ENCODE data around the gene POFUT1. TPM values are rescaled to one million over a fixed set of nuclear protein-coding genes. Genes with fewer than 3 reads are reported as not detected.

POFUT1 gene
- total and polyA plus RNA-seq, 2 experiments from 2014 or later, result 9.3 to 34.0 TPM

DNA sequence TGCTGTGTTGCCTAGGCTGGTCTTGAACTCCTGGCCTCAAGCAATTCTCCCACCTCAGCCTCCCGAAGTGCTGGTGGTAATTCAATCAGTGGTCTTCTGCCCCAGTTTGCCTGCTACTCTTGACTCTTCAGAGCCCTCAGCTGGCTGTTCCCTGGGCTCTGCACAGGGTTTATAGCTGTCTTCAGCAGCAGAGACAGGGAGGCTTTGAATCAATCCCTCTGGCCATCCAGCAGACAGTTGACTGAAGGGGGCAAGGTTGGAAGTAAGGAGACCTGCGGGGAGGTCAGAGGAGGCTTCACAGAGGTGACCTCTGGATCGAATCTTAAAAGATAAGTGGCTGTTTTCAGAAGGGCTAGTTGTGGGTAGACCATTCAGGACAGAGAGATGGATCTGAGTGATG is 43.8 kb downstream of the POFUT1 start:
- H3K27ac ChIP-seq (ENCODE audit: low read depth), result no peak overlapping the region
- no peaks in the 10 kb centered on the region for H3K4me1 ChIP-seq (ENCODE audit: insufficient read depth)
- H3F3A ChIP-seq (replicated peaks; ENCODE audit: low read depth), result 0 out of 2 replicates have a peak, but pooled peaks cover 2% of the 10 kb centered on the region
- Mint-ChIP-seq H3K27ac (no peak overlapping the region), H3K4me3 (no peak overlapping the region), H3K4me1 (no peaks in the 10 kb centered on the region), H3K9me3 (no peaks in the 10 kb centered on the region), H3K27me3 (ENCODE audit: insufficient read depth, low read depth, poor library complexity) (peaks cover 1% of the 10 kb centered on the region), H3K36me3 (ENCODE audit: low read depth) (no peaks in the 10 kb centered on the region)
- TF ChIP-seq ZNF114 (CRISPR knock-in tag; IDR thresholded peaks at IDR 0.05), result no peak
- no peak for TF ChIP-seq CREB1 (CRISPR knock-in tag; IDR thresholded peaks at IDR 0.05; ENCODE audit: low read depth)
- TF ChIP-seq, protein P1, sequence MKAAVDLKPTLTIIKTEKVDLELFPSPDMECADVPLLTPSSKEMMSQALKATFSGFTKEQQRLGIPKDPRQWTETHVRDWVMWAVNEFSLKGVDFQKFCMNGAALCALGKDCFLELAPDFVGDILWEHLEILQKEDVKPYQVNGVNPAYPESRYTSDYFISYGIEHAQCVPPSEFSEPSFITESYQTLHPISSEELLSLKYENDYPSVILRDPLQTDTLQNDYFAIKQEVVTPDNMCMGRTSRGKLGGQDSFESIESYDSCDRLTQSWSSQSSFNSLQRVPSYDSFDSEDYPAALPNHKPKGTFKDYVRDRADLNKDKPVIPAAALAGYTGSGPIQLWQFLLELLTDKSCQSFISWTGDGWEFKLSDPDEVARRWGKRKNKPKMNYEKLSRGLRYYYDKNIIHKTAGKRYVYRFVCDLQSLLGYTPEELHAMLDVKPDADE (IDR thresholded peaks at IDR 0.05), result no peak
- TF ChIP-seq EZH2 (IDR thresholded peaks at IDR 0.05; ENCODE audit: low read depth, unreplicated experiment), result no peak
- TF ChIP-seq JUNB (IDR thresholded peaks at IDR 0.05; ENCODE audit: unreplicated experiment), result no peak
- TF ChIP-seq POLR2AphosphoS5 (IDR thresholded peaks at IDR 0.05; ENCODE audit: low read depth), result no peak
- no peak for TF ChIP-seq STAT1 (IDR thresholded peaks at IDR 0.05; ENCODE audit: unreplicated experiment)
- ATAC-seq (no peak), DNase-seq (ENCODE audit: low spot score) (no peak)
- no peak overlapping the region for H3K4me2 ChIP-seq
- H3K27me3 ChIP-seq (ENCODE audit: insufficient read depth), result no peaks in the 10 kb centered on the region
- no peaks in the 10 kb centered on the region for H3K9me2 ChIP-seq (ENCODE audit: insufficient read depth)
- no peaks in the 10 kb centered on the region for H3K36me3 ChIP-seq (ENCODE audit: insufficient read depth)
- H4K20me1 ChIP-seq (replicated peaks; ENCODE audit: insufficient read depth), result no peaks in the 10 kb centered on the region; the same call in 1 of the 2 replicates
- H2AFZ ChIP-seq, result peak overlapping the region; percentile 63
- no peaks in the 10 kb centered on the region for H3K79me2 ChIP-seq (replicated peaks; ENCODE audit: insufficient read depth)
- no peak overlapping the region for H3K4me3 ChIP-seq

DNA sequence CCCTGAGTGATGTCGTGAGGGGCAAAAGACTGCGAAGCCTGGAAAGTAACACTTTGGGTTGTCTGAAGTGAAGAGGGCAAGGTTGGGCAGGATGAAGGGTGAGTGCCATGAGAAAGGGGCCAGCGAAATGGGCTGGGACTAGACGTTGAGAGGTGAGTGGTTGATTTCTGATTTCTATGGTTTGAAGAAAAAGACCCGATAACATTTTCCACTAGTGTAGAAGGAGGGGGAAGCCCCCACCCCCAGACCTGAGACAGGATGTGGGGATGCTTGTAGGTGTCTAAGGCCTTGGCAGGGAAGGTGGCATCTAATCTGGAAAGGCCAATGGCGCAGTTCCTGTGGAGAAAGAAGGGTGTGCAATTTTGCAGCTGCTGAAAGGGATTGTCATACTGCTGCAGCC is 44.5 kb downstream of the POFUT1 start:
- no peak overlapping the region for H3K4me3 ChIP-seq
- no peaks in the 10 kb centered on the region; the same call in 1 of the 2 replicates for H4K20me1 ChIP-seq (replicated peaks; ENCODE audit: insufficient read depth)
- H2AFZ ChIP-seq, result no peak overlapping the region; the same call in 1 of the 2 replicates
- no peak for DNase-seq (ENCODE audit: low spot score)
- H3K4me1 Mint-ChIP-seq, result no peaks in the 10 kb centered on the region
- H3K27ac Mint-ChIP-seq, result no peak overlapping the region
- no peak overlapping the region for H3K27ac ChIP-seq (ENCODE audit: low read depth)
- H3K4me3 Mint-ChIP-seq, result no peak overlapping the region
- H3K27me3 Mint-ChIP-seq (ENCODE audit: insufficient read depth, low read depth, poor library complexity), result peaks cover 1% of the 10 kb centered on the region
- no peaks in the 10 kb centered on the region for H3K36me3 ChIP-seq (ENCODE audit: insufficient read depth)
- no peaks in the 10 kb centered on the region for H3K79me2 ChIP-seq (replicated peaks; ENCODE audit: insufficient read depth)
- H3K4me1 ChIP-seq (ENCODE audit: insufficient read depth), result no peaks in the 10 kb centered on the region
- ATAC-seq, result no peak
- no peaks in the 10 kb centered on the region for H3K9me3 Mint-ChIP-seq
- H3F3A ChIP-seq (replicated peaks; ENCODE audit: low read depth), result no peaks in the 10 kb centered on the region
- H3K9me2 ChIP-seq (ENCODE audit: insufficient read depth), result no peaks in the 10 kb centered on the region
- no peak overlapping the region for H3K4me2 ChIP-seq
- no peaks in the 10 kb centered on the region for H3K27me3 ChIP-seq (ENCODE audit: insufficient read depth)
- no peaks in the 10 kb centered on the region for H3K36me3 Mint-ChIP-seq (ENCODE audit: low read depth)
- TF ChIP-seq NANOG (IDR thresholded peaks at IDR 0.05; ENCODE audit: borderline replicate concordance), result no peak
- TF ChIP-seq EZH2 (IDR thresholded peaks at IDR 0.05; ENCODE audit: low read depth, unreplicated experiment), result no peak
- TF ChIP-seq POLR2AphosphoS5 (IDR thresholded peaks at IDR 0.05; ENCODE audit: low read depth), result no peak
- TF ChIP-seq, protein P1 (IDR thresholded peaks at IDR 0.05), result no peak
- TF ChIP-seq CREB1 (CRISPR knock-in tag; IDR thresholded peaks at IDR 0.05; ENCODE audit: low read depth), result no peak
- no peak for TF ChIP-seq STAT1 (IDR thresholded peaks at IDR 0.05; ENCODE audit: unreplicated experiment)
- no peak for TF ChIP-seq ZNF114 (CRISPR knock-in tag; IDR thresholded peaks at IDR 0.05)
- TF ChIP-seq, protein P2, sequence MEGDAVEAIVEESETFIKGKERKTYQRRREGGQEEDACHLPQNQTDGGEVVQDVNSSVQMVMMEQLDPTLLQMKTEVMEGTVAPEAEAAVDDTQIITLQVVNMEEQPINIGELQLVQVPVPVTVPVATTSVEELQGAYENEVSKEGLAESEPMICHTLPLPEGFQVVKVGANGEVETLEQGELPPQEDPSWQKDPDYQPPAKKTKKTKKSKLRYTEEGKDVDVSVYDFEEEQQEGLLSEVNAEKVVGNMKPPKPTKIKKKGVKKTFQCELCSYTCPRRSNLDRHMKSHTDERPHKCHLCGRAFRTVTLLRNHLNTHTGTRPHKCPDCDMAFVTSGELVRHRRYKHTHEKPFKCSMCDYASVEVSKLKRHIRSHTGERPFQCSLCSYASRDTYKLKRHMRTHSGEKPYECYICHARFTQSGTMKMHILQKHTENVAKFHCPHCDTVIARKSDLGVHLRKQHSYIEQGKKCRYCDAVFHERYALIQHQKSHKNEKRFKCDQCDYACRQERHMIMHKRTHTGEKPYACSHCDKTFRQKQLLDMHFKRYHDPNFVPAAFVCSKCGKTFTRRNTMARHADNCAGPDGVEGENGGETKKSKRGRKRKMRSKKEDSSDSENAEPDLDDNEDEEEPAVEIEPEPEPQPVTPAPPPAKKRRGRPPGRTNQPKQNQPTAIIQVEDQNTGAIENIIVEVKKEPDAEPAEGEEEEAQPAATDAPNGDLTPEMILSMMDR (conservative IDR thresholded peaks at IDR 0.05; ENCODE audit: low read depth in 2 of 2), result no peak
- TF ChIP-seq, protein P3, sequence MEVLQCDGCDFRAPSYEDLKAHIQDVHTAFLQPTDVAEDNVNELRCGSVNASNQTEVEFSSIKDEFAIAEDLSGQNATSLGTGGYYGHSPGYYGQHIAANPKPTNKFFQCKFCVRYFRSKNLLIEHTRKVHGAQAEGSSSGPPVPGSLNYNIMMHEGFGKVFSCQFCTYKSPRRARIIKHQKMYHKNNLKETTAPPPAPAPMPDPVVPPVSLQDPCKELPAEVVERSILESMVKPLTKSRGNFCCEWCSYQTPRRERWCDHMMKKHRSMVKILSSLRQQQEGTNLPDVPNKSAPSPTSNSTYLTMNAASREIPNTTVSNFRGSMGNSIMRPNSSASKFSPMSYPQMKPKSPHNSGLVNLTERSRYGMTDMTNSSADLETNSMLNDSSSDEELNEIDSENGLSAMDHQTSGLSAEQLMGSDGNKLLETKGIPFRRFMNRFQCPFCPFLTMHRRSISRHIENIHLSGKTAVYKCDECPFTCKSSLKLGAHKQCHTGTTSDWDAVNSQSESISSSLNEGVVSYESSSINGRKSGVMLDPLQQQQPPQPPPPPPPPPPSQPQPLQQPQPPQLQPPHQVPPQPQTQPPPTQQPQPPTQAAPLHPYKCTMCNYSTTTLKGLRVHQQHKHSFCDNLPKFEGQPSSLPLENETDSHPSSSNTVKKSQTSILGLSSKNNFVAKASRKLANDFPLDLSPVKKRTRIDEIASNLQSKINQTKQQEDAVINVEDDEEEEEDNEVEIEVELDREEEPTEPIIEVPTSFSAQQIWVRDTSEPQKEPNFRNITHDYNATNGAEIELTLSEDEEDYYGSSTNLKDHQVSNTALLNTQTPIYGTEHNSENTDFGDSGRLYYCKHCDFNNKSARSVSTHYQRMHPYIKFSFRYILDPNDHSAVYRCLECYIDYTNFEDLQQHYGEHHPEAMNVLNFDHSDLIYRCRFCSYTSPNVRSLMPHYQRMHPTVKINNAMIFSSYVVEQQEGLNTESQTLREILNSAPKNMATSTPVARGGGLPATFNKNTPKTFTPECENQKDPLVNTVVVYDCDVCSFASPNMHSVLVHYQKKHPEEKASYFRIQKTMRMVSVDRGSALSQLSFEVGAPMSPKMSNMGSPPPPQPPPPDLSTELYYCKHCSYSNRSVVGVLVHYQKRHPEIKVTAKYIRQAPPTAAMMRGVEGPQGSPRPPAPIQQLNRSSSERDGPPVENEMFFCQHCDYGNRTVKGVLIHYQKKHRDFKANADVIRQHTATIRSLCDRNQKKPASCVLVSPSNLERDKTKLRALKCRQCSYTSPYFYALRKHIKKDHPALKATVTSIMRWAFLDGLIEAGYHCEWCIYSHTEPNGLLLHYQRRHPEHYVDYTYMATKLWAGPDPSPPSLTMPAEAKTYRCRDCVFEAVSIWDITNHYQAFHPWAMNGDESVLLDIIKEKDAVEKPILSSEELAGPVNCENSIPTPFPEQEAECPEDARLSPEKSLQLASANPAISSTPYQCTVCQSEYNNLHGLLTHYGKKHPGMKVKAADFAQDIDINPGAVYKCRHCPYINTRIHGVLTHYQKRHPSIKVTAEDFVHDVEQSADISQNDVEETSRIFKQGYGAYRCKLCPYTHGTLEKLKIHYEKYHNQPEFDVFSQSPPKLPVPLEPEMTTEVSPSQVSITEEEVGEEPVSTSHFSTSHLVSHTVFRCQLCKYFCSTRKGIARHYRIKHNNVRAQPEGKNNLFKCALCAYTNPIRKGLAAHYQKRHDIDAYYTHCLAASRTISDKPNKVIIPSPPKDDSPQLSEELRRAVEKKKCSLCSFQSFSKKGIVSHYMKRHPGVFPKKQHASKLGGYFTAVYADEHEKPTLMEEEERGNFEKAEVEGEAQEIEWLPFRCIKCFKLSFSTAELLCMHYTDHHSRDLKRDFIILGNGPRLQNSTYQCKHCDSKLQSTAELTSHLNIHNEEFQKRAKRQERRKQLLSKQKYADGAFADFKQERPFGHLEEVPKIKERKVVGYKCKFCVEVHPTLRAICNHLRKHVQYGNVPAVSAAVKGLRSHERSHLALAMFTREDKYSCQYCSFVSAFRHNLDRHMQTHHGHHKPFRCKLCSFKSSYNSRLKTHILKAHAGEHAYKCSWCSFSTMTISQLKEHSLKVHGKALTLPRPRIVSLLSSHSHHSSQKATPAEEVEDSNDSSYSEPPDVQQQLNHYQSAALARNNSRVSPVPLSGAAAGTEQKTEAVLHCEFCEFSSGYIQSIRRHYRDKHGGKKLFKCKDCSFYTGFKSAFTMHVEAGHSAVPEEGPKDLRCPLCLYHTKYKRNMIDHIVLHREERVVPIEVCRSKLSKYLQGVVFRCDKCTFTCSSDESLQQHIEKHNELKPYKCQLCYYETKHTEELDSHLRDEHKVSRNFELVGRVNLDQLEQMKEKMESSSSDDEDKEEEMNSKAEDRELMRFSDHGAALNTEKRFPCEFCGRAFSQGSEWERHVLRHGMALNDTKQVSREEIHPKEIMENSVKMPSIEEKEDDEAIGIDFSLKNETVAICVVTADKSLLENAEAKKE (CRISPR knock-in tag; IDR thresholded peaks at IDR 0.05), result no peak
- TF ChIP-seq JUNB (IDR thresholded peaks at IDR 0.05; ENCODE audit: unreplicated experiment), result no peak

Measured in GM23338 (cell line).